Gastroesophageal sphincter (tissue), 4 donors: ENCODE data around the gene BMP2. TPM values are rescaled to one million over a fixed set of nuclear protein-coding genes. Genes with fewer than 3 reads are reported as not detected.

Source experiments
- ATAC-seq: fragments of 150-250 bp; one replicate; pipeline ENCODE4 v1.9.1; 2016; ENCODE audit warnings: mild to moderate bottlenecking, moderate library complexity
- H3K27ac ChIP-seq, 4 donors: fragments of 200-600 bp; sonication (generic) in 3 of 4; 1 replicate in 3 of 4; 2 replicates in 1 of 4; pipeline ENCODE4 v1.5.1; 2016 to 2019
- H3K27me3 ChIP-seq: fragments of 200-600 bp; sonication (generic); one replicate; pipeline ENCODE4 v1.5.1; 2019
- H3K36me3 ChIP-seq, 2 donors: fragments of 200-600 bp; sonication (generic); one replicate each; pipeline ENCODE4 v1.5.1; 2019; ENCODE audit warnings: control low read depth in 1 of 2
- H3K4me1 ChIP-seq, 3 donors: fragments of 200-600 bp; sonication (generic); 1 replicate in 2 of 3; 2 replicates in 1 of 3; pipeline ENCODE4 v1.5.1; 2016 to 2019; ENCODE audit warnings: control low read depth in 2 of 3
- H3K4me3 ChIP-seq, 2 donors: fragments of 200-600 bp; sonication (generic); one replicate each; pipeline ENCODE4 v1.5.1; 2019; ENCODE audit warnings: mild to moderate bottlenecking in 1 of 2, moderate library complexity in 1 of 2
- H3K9me3 ChIP-seq, 3 donors: fragments of 200-600 bp; sonication (generic); one replicate each; pipeline ENCODE4 v1.5.1; 2017 to 2019; ENCODE audit warnings: control low read depth in 2 of 3
- CTCF ChIP-seq, 4 experiments: fragments of 200-600 bp in 2 of 4; fragments of 450-650 bp in 2 of 4; sonication (generic) in 1 of 4; IDR thresholded peaks; one replicate each; pipeline ENCODE4 v1.5.1; 2017 to 2019; ENCODE audit warnings: antibody characterized with exemption in 4 of 4, mild to moderate bottlenecking in 2 of 4, moderate library complexity in 2 of 4
- EP300 ChIP-seq: sonication (generic); formaldehyde crosslinking; IDR thresholded peaks from one replicate; pipeline ENCODE4 v1.6.1; 2017; ENCODE audit warnings: antibody characterized with exemption, mild to moderate bottlenecking
- POLR2A ChIP-seq, 2 donors: fragments of 450-650 bp; IDR thresholded peaks; one replicate each; pipeline ENCODE4 v1.6.1; 2017; ENCODE audit warnings: antibody characterized with exemption in 2 of 2, mild to moderate bottlenecking in 2 of 2, moderate library complexity in 1 of 2
- POLR2AphosphoS5 ChIP-seq: sonication (generic); formaldehyde crosslinking; IDR thresholded peaks from one replicate; pipeline ENCODE4 v1.6.1; 2017; ENCODE audit warnings: antibody characterized with exemption
- WGBS, 2 donors: methylation state at CpG; one replicate each; pipeline ENCODE4 v1.1.5; 2018; ENCODE audit warnings: low coverage in 1 of 2; 5-methylcytosine and 5-hydroxymethylcytosine counted together
- total RNA-seq, 4 donors: library from RNA; depleted of rRNA; stranded (reverse); fragments of >200 nt; gene quantifications; one replicate each; pipeline ENCODE4 v1.1.0, GENCODE V29; 2016

Gene BMP2
- total RNA-seq, 4 donors from 2014 or later = 4.9 to 8.9 (median 5.4) TPM

- ATAC-seq = no peak
- Histone ChIP-seq H3K9me3 (no peaks in the 10 kb centered on the region), H3K27me3 (peaks cover 4% of the 10 kb centered on the region), H3K4me1 (no peaks in the 10 kb centered on the region), H3K4me3 (no peak overlapping the region), H3K36me3 (no peaks in the 10 kb centered on the region), H3K27ac (no peak overlapping the region)
- TF ChIP-seq POLR2A (IDR thresholded peaks at IDR 0.05) (no peak), POLR2AphosphoS5 (no peak), EP300 (no peak), CTCF (IDR thresholded peaks at IDR 0.05) (no peak)
- WGBS, 2 donors = 47 to 72% methylated on average over 2 to 3 of the region's 3 CpGs
Observed at GRCh38 chr20:6784767-6785166, 17.3 kb downstream of the BMP2 start.

GRCh38 chr20:6786548-6786947, 19.1 kb downstream of the BMP2 start:
- Histone ChIP-seq H3K4me3 (no peak overlapping the region), H3K9me3 (no peaks in the 10 kb centered on the region), H3K27ac (no peak overlapping the region), H3K36me3 (no peaks in the 10 kb centered on the region), H3K4me1 (no peaks in the 10 kb centered on the region), H3K27me3 (peaks cover 7% of the 10 kb centered on the region)
- WGBS, 2 donors = 88 to 100% methylated on average over 1 of the region's 2 CpGs
- no peak for TF ChIP-seq EP300
- no peak for TF ChIP-seq POLR2AphosphoS5
- no peak for TF ChIP-seq CTCF (IDR thresholded peaks at IDR 0.05)
- no peak for TF ChIP-seq POLR2A (IDR thresholded peaks at IDR 0.05)
- ATAC-seq = no peak

- 85 to 91% methylated on average over 2 to 3 of the region's 4 CpGs for WGBS, 2 donors
- ATAC-seq = no peak
- Histone ChIP-seq H3K27me3 (peaks cover 14% of the 10 kb centered on the region), H3K36me3 (no peaks in the 10 kb centered on the region), H3K4me3 (no peak overlapping the region), H3K9me3 (no peaks in the 10 kb centered on the region), H3K27ac (no peak overlapping the region), H3K4me1 (no peaks in the 10 kb centered on the region)
- TF ChIP-seq POLR2AphosphoS5 (no peak), CTCF (IDR thresholded peaks at IDR 0.05) (no peak), EP300 (no peak), POLR2A (IDR thresholded peaks at IDR 0.05) (no peak)
Observed at GRCh38 chr20:6792789-6793188, 25.3 kb downstream of the BMP2 start.

- TF ChIP-seq EP300 (no peak), CTCF (IDR thresholded peaks at IDR 0.05) (no peak), POLR2AphosphoS5 (no peak), POLR2A (IDR thresholded peaks at IDR 0.05) (no peak)
- Histone ChIP-seq H3K36me3 (no peaks in the 10 kb centered on the region), H3K27ac (no peak overlapping the region), H3K4me3 (no peak overlapping the region), H3K4me1 (no peaks in the 10 kb centered on the region), H3K9me3 (no peaks in the 10 kb centered on the region), H3K27me3 (no peaks in the 10 kb centered on the region)
- ATAC-seq = no peak
- 91 to 92% methylated on average over 2 of the region's 2 CpGs for WGBS, 2 donors
Observed at GRCh38 chr20:6802227-6802626, 34.7 kb downstream of the BMP2 start.

GRCh38 chr20:6806275-6806674, 38.8 kb downstream of the BMP2 start:
- Histone ChIP-seq H3K9me3 (no peaks in the 10 kb centered on the region), H3K4me1 (no peaks in the 10 kb centered on the region), H3K27me3 (no peaks in the 10 kb centered on the region), H3K36me3 (no peaks in the 10 kb centered on the region), H3K4me3 (no peak overlapping the region), H3K27ac (no peak overlapping the region)
- no peak for TF ChIP-seq POLR2AphosphoS5
- no peak for TF ChIP-seq CTCF (IDR thresholded peaks at IDR 0.05)
- TF ChIP-seq POLR2A (IDR thresholded peaks at IDR 0.05) = no peak
- TF ChIP-seq EP300 = no peak
- WGBS, 2 donors = 67 to 95% methylated on average over 1 of the region's 1 CpG
- ATAC-seq = no peak
